HG03280 (cell line): Measurements from ENCODE around the gene REEP1.
A peak's percentile ranks its signal among the peaks of the same experiment; 100 is the strongest.

Source experiments
- ATAC-seq: cut with Tn5 transposase; IDR thresholded peaks from one replicate; pipeline ENCODE4 v1.9.1; 2021; ENCODE audit warnings: mild to moderate bottlenecking, moderate library complexity; ENCODE audit not compliant: unreplicated experiment

Gene REEP1

DNA sequence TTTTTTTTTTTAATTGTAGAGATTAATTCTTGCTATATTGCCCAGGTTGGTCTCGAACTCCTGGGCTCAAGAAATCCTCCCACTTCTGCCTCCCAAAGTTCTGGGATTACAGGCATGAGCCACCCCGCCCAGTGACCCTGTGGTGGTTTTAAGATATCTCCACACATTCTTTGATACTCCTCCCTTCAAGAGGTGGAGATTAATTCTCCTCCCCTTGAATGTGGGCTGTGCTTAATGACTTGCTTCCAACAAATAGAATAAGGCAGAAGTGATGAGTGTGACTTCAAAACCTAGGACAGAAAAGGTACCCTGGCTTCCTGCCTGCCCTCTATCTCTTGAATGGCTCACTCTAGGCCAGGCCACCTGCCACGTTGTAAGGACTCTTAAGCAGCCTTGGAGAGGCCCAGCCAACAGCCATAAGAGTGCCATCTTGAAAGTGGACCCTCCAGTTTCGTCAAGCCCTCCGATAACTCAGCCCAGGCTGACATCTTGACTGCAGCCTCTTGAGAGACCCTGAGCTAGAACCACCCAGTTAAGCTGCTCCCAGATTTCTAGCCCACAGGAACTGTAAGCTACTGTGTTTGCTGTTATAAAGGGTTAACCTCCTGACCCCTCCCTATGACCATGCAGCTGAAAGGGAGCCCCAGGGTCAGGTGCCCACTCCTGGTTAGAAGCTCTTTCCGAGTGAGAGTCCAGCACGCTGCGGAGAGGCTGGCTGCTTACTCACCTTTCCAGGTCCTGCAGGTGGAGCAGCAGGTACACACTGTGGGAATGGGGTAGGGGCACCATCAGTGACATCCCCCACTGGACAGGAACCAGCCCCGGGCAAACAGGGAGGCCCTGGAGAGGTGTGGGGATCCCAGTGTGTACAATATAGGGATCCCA, 110.5 kb downstream of the REEP1 start:
- ATAC-seq = no peak

GRCh38 chr2:86226070-86226469, 111.4 kb downstream of the REEP1 start:
- ATAC-seq = no peak

DNA sequence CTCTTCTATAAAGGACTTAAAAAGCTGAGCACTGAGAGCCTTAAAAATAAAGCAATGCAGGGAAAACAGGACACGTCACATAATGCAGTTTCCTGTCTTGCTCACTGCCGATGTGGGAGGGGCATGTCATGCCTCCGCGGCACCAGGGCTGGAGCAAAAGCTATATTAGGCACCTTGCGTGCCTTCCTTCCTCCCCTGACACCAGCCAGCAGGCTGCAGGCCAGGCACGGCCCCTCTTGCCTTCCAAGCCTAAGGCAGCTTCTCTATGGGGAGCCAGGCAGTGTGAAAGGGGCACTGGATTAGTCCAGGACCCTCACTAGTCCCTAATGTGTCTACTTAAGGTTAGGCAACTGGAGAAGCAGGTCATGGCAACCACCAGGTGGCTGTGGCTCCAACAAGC, 111.8 kb downstream of the REEP1 start:
- peak; percentile 63 for ATAC-seq

- no peak for ATAC-seq
Measured at GRCh38 chr2:86224645-86225355, 112.6 kb downstream of the REEP1 start.

DNA sequence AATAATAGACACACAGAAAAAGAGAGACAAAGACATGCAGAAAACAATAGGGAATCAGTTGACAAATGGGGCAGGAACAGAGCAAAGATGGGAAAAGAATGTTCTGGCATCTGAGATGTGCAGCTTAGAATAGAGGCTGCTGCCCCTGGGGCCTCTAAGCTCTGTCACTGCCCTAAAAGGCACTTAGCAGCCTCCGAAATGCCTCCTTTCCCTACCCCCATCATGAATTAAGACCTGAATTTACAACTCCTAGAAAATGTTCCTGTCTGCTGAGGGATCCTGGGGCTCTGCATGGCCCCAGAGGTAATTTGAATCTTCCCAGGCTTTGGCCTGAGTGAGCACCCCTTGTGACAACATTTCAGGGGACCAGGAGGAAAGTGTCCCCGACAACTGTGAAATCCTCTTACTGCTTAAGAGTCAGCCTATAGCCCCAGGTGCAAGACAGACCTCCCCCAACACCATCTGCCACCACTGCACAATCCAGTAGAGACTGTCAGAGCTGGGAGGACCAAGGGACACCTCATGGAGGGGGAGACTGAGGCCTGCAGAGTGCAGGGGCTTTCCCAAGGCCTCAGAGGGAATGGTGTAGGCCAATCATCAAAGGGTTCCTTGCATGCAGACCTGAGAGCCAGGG, 113.4 kb downstream of the REEP1 start:
- no peak for ATAC-seq

GRCh38 chr2:86223140-86223926, 114.1 kb downstream of the REEP1 start:
- ATAC-seq = no peak

GRCh38 chr2:86221066-86221684, 116.3 kb downstream of the REEP1 start:
- ATAC-seq = no peak

DNA sequence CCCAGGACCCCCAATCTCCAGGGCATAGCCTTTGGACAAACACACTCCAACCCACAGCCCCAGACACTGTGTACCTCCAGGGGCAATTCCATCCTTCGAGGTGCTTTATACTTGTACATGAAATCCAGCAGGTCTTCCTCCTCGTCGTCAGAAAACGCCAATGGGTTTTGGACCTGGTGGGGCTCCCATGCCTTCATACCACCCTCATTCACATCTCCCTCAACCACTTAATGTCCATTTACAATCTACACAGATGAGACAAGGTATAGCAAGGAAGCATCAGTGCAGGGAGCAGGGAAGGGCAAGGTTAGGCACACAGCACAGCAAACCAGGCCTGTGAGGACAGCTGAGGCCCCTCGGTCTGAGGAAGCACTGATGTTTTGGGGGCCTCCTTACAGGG, 117.5 kb downstream of the REEP1 start:
- no peak for ATAC-seq

GRCh38 chr2:86218124-86218523, 119.3 kb downstream of the REEP1 start:
- no peak for ATAC-seq

GRCh38 chr2:86216575-86217555, 120.6 kb downstream of the REEP1 start:
- ATAC-seq = no peak

GRCh38 chr2:86214503-86214832, 123.0 kb downstream of the REEP1 start:
- no peak for ATAC-seq

DNA sequence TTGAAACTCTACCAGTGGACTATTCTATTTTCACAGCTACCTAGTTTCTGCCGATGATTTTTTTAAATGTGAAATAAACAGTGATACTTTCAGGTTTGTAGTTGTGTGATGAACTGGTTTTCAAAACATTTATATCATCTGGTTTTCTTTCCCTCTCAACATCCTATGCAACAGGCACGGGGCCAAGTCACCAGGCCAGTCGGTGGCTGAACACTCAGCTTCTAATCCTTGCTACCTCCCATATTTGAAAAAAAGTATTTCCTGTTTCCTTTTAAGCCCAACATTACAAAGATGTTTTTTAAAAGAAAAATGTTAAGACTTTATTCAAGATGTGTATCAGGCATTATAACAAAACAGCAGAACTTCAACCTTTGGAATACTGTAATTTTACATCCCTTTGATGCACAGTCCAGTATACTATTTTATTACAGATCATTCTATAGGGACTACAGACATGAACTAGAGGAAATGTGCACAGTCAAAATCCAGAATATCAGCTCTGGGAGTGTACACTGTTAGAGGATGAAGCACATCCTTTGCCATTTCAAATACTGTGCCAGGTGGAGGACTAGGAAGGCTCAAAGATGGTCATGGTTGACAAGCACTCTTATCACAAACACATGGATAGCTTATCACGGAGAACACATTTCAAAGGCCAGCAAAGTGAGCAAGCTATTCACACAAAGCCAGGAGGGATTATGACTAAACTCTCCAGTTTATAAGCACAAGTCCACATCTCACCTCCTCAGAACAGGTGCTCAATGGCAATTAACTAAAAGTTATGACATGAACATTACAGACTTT, 123.5 kb downstream of the REEP1 start:
- ATAC-seq = no peak

GRCh38 chr2:86213056-86213455, 124.4 kb downstream of the REEP1 start:
- ATAC-seq = no peak

- ATAC-seq = no peak
Measured at GRCh38 chr2:86211796-86212188, 125.6 kb downstream of the REEP1 start.

- ATAC-seq = no peak
Measured at GRCh38 chr2:86211033-86211795, 126.2 kb downstream of the REEP1 start.

DNA sequence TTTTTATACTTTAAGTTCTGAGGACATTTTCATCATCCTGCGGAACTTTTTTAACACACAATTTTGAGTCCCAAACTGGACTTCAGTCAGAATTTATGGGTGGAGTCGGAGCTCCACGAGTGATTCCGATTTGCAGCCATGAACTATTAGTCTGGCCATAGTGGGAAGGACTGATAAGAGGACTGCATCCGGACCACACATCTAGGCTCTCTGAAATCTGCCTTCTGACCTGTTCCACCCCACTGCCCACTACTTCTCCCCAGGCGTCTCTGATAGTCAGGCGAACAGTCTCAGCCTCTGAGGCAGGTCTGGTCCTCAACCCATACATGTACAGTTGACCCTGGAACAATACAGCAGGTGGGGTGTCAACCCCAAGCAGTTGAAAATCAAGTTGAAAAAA, 133.0 kb downstream of the REEP1 start:
- ATAC-seq = no peak

DNA sequence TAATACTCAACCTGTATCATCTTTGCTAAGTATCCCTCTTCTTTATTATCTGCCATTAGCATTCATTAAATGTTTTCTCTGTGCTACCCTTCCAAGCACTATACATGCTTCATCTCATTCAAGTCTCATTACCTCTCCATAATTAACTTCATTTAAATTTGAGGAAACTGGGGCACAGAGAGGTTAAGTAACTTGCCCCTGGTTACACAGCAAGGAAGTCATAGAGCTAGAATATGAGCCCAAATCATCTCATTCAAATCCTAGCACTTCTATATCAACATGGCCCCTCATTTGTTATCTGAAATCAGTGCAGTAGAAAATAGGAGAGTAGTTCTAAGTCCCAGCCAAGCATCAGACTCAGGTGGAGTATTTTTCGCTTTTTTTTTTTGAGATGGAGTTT, 133.8 kb downstream of the REEP1 start:
- ATAC-seq = no peak

DNA sequence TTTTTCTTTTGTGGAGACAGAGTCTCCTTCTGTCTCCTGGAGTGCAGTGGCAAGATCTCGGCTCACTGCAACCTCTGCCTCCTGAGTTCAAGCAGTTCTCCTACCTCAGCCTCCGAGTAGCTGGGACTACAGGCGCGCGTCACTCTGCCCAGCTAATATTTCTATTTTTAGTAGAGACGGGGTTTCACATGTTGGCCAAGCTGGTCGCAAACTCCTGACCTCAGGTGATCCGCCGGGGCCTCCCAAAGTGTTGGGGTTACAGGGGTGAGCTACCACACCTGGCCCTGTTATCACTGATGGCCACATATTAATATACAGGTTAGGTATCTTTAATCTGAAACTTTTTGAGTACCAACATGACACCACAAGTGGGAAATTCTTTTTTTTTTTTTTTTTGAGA, 134.7 kb downstream of the REEP1 start:
- no peak for ATAC-seq
